T-helper 2 cell treated with Interferon-gamma antibody and Interleukin-4, amounts not matched to agents 5 μg/mL and 100 μg/mL, for 36 hours (primary cell): ENCODE data around the gene CDC42EP4.
A peak's percentile ranks its signal among the peaks of the same experiment; 100 is the strongest.

Experiments
- DNase-seq: peaks from one replicate; pipeline ENCODE4 v3.0.0; 2021; ENCODE audit warnings: low spot score
- H3K27ac Mint-ChIP-seq: one replicate; pipeline ENCODE4 v1.8.0; 2021; ENCODE audit warnings: mild to moderate bottlenecking, mixed read lengths
- H3K27me3 Mint-ChIP-seq: one replicate; pipeline ENCODE4 v1.8.0; 2021; ENCODE audit warnings: low read depth, mixed read lengths
- H3K36me3 Mint-ChIP-seq: one replicate; pipeline ENCODE4 v1.8.0; 2021; ENCODE audit warnings: low read depth, mixed read lengths
- H3K4me1 Mint-ChIP-seq: one replicate; pipeline ENCODE4 v1.8.0; 2021; ENCODE audit warnings: low read depth, mixed read lengths
- H3K4me3 Mint-ChIP-seq: one replicate; pipeline ENCODE4 v1.8.0; 2022; ENCODE audit warnings: mild to moderate bottlenecking, moderate library complexity, mixed read lengths
- H3K9me3 Mint-ChIP-seq: one replicate; pipeline ENCODE4 v1.8.0; 2021; ENCODE audit warnings: mixed read lengths

Gene CDC42EP4, protein sequence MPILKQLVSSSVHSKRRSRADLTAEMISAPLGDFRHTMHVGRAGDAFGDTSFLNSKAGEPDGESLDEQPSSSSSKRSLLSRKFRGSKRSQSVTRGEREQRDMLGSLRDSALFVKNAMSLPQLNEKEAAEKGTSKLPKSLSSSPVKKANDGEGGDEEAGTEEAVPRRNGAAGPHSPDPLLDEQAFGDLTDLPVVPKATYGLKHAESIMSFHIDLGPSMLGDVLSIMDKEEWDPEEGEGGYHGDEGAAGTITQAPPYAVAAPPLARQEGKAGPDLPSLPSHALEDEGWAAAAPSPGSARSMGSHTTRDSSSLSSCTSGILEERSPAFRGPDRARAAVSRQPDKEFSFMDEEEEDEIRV

DNA sequence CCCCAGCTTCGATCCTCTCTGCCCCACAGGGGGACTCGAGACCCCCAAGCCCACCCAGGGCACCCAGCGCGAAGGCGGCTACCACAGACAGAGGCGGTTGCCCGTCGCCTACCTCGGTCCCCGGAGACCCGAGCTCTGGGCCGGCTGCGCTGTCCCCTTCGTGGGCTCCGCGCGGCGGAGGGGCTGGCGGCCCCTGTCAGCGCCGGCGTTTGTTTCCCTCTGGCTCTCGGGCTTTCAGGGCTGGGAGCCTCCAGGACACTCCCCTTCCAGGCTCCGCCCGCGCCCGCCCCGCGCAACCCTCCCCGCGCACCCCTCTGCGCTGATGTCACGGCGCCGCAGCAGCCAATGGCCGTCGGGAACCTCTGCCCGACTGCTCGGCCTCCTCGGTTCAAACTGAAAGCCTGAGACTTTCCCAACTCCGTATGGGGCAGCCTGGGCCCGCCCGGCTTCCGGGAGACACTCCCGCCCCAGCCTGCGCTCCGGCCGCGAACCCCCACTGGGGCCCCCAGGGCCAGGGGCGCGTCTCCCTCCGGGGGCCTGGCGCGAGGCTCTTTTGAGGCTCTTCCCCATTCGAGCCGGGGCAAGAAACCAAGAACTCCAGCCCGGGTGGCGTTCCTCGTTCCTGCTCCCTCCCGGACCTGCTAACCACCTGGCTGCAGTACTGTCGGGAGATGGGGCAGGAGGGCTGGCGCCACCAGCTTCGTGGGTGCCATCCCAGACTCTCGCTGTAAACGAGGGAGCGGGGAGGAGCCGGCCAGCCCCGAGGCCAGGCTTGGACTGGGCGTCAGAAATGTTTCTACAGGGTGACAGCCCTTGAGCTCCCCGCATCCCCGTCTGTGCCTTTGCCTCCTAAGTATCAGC is at the start of gene CDC42EP4:
TSS of gene CDC42EP4 (minus strand) at position 221 of the 861 bp plus-strand sequence. CDS start 25,501 bp downstream, outside the sequence.
- Mint-ChIP-seq H3K4me1 (peaks cover 12% of the 10 kb centered on the region), H3K27ac (no peak within 1 kb of the TSS), H3K9me3 (no peaks in the 10 kb centered on the region), H3K27me3 (peaks cover 5% of the 10 kb centered on the region), H3K36me3 (no peaks in the 10 kb centered on the region), H3K4me3 (peak within 1 kb of the TSS; percentile 87)
- peak; percentile 89 for DNase-seq

DNA sequence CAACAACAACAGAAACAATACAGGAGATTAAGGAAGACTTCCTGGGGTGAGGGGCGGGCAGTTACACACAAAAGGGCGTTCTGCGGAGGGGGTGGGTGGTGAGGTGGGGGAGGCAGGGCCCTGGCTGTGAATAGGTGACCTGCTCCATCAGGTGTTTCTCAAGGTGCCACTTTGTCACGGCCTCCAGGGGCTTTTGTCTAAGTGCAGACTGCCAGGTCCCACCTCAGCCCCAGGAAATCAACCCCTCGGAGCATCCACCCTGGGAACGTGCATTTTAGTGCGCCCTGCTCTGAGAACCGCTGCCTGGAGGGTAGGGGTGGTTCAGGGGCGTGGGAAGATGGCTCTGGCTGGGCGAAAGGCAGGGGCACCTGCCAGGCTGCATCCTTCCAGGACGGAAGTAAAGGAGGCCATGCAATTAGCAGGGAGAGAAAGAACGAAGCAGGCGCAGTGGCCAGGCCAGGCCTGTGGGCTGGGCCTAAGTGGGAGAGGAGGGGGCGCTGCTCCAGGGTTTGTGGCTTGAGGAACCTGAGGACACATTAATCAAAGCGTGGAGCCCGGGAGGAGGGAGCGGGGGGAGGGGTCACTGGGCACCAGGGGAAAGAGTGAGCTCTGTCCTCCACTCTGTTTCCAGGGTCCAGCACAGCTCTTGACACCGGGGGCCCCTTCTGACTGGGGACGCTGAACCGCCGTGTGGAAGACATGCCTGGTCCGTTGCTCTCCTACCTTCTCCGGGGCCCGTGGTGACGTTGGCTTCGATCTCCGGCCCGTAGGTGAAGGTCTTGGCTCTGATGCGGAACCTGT is 49.4 kb upstream of the CDC42EP4 start:
- DNase-seq, result no peak
- no peaks in the 10 kb centered on the region for H3K27me3 Mint-ChIP-seq
- no peaks in the 10 kb centered on the region for H3K36me3 Mint-ChIP-seq
- no peaks in the 10 kb centered on the region for H3K4me1 Mint-ChIP-seq
- H3K4me3 Mint-ChIP-seq, result no peak overlapping the region
- no peak overlapping the region for H3K27ac Mint-ChIP-seq
- no peaks in the 10 kb centered on the region for H3K9me3 Mint-ChIP-seq

DNA sequence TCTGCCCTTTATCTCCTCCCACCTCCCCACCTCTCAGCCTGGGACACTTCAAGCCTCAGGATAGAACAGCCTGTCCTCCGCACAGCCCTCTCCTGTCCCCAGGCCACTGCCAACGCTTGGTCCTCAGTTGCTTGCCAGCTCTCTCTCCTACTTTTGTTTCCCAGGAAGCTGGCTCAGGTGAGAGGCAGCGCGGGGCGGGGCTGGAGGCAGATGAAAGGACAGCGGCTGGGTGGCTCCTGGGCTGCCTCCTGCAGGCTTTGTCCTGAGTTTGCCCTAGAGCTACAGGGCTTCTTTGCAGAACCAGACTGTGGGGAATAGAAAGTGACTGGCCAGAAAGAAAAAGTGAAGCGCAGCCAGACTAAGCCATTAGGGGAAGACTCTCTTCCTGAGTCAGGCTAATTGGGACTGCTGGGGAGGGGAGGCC is 48.2 kb upstream of the CDC42EP4 start:
- no peak overlapping the region for H3K4me3 Mint-ChIP-seq
- no peak for DNase-seq
- no peaks in the 10 kb centered on the region for H3K27me3 Mint-ChIP-seq
- H3K9me3 Mint-ChIP-seq, result no peaks in the 10 kb centered on the region
- H3K4me1 Mint-ChIP-seq, result no peaks in the 10 kb centered on the region
- no peaks in the 10 kb centered on the region for H3K36me3 Mint-ChIP-seq
- H3K27ac Mint-ChIP-seq, result no peak overlapping the region

DNA sequence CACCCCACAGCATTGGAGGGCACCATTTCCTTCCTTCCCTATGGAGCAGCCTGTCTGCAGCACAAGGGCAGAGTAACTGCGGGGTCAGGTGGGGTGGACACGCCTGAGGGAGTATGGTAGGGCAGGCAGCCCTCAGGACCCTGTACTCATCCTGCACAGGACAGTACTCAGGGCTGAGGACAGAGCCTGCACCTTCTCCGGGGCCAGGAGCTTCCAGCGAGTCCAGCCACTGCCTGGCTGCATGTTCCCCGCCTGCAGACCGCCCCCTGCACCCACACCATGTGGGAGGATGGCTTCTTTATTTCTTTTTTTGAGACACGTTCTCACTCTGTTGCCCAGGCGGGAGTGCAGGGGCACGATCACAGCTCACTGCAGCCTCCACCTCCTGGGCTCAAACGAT is 47.6 kb upstream of the CDC42EP4 start:
- Mint-ChIP-seq H3K27ac (no peak overlapping the region), H3K4me3 (no peak overlapping the region), H3K27me3 (no peaks in the 10 kb centered on the region), H3K36me3 (no peaks in the 10 kb centered on the region), H3K4me1 (no peaks in the 10 kb centered on the region), H3K9me3 (no peaks in the 10 kb centered on the region)
- DNase-seq, result no peak

DNA sequence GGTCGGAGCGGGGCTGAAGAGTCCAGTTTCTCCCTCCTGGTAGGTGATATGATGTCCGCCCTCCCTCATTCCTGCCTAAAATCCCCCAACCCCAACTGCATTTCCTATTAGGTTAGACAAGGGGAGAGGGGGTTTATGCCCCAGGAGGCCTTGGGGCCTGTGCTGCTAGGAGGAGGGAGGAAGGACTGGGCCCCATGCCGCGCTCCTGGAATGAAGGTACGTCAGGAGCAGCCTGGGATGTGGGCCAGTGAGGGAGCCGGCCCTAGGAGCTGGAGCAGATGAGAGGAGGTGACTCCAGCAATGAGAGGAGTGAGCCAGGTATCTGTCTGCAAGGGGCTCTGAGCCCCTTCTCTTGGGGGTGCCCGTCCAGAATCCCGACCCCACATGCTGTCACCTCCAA is 46.9 kb upstream of the CDC42EP4 start:
- no peak for DNase-seq
- no peaks in the 10 kb centered on the region for H3K27me3 Mint-ChIP-seq
- H3K27ac Mint-ChIP-seq, result no peak overlapping the region
- H3K4me3 Mint-ChIP-seq, result no peak overlapping the region
- H3K36me3 Mint-ChIP-seq, result no peaks in the 10 kb centered on the region
- no peaks in the 10 kb centered on the region for H3K9me3 Mint-ChIP-seq
- no peaks in the 10 kb centered on the region for H3K4me1 Mint-ChIP-seq

DNA sequence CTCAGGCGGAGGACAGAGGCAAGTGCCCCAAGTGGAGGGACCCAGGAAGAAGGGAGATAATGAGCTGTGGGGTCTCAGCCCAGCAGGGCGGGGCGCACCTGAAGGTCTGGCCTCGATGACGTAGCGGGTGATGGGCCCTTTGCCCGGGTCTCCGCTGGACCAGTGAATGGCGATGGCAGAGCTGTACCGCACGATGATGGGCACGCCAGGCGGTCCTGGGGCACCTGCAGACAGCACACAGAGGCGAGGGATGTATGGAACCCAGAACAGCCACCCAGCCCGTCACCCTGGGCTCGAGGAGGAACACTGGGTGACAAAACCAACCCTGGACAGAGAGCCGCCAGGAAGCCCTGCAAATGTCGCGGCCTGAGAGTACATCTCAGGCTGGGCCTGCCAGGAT is 46.2 kb upstream of the CDC42EP4 start:
- DNase-seq, result no peak
- Mint-ChIP-seq H3K9me3 (no peaks in the 10 kb centered on the region), H3K27me3 (no peaks in the 10 kb centered on the region)

DNA sequence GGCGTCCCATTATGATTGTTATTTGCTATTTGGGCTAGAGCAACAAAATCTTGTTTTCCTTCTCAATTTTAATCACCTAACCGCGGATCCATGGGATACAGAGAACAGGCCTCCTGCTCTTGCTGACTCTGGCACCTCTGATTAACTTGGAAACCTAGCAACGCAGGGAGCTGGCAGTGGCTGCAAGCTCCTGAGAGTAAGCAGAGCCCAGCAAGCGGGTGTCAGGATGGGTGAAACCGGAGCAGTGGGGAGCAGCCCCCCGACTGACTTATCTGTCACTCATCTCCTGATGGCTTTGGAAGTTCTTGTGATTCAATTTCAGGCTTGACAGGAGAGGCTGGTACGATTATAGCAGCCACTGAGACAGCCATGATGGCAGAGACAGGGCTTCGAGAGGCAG is 45.5 kb upstream of the CDC42EP4 start:
- Mint-ChIP-seq H3K9me3 (no peaks in the 10 kb centered on the region), H3K27ac (no peak overlapping the region), H3K27me3 (no peaks in the 10 kb centered on the region), H3K36me3 (no peaks in the 10 kb centered on the region), H3K4me3 (no peak overlapping the region), H3K4me1 (no peaks in the 10 kb centered on the region)
- no peak for DNase-seq

More for the DNA sequence above, 46.2 kb upstream of the CDC42EP4 start:
- Mint-ChIP-seq H3K4me1 (no peaks in the 10 kb centered on the region), H3K4me3 (no peak overlapping the region), H3K36me3 (no peaks in the 10 kb centered on the region), H3K27ac (no peak overlapping the region)

DNA sequence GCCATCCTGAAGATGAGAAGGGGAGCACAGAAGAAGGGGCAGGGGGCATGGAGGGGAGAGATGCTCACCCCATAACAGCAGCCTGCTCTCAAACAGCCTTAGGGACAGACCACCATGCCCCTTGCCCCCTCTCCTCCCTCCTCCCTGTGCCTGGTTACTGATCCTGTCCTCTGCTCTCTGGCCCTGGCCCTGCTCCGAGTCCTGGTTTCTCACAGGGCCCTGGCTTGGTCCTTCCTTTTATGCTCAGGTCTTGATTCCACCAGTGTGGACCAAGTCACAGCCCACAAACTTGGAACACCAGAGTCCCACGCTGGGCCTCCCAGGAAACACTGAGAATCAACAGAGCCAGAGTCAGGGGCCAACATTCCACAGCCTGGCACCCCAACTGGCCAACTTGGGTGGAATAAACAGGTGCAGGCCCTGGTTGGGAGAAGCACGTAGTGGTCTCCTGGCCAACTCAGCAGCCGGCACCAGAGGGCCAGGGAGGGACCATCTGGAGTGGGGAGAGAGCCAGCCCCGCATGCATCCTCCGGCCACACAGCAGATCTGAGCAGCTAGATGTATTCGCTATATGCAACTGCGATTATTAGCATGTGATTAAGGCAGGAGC is 44.9 kb upstream of the CDC42EP4 start:
- H3K27me3 Mint-ChIP-seq, result no peaks in the 10 kb centered on the region
- H3K4me3 Mint-ChIP-seq, result no peak overlapping the region
- H3K27ac Mint-ChIP-seq, result no peak overlapping the region
- H3K36me3 Mint-ChIP-seq, result no peaks in the 10 kb centered on the region
- no peaks in the 10 kb centered on the region for H3K4me1 Mint-ChIP-seq
- no peaks in the 10 kb centered on the region for H3K9me3 Mint-ChIP-seq
- DNase-seq, result no peak

DNA sequence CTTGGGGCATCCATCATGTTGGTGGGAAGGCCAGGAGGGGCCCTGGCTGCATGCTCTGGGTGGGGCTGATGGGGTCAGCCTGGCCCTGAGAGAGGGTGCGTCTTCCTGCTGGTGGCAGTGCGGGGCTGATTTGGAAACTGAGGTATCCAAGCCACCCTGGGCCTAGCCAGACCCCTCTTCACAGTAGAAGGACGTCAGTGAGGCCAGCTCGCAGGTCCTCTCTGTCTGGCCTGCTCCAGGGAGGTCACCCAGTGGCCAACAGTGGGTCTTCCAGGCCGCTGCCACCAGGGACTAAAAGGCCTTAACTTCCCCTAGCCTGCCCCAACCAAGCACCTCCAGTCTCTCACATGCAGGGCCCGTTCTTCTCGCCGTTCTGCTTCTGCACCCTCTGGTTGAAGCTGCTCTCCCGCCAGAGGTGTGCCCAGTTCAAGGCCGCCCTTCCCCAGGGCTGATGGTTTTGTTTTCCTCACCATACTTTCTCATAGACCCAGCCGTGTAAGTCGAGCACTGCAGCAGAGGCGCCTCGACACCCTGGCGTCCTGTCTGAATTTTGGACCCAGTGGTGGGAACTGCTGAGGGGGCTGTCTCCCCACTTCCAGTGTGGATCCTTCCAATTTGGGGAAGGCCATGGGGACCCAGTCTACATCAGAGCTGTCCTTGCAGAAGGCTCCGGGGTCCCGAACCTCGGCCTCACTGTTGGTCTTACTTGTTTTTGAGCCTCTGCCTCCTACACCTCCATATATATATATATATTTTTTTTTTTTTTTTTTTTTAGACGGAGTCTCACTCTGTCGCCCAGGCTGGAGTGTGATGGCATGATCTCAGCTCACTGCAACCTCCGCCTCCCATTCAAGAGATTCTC is 42.9 kb upstream of the CDC42EP4 start:
- no peak overlapping the region for H3K4me3 Mint-ChIP-seq
- no peaks in the 10 kb centered on the region for H3K36me3 Mint-ChIP-seq
- DNase-seq, result no peak
- H3K27me3 Mint-ChIP-seq, result no peaks in the 10 kb centered on the region
- no peak overlapping the region for H3K27ac Mint-ChIP-seq
- H3K9me3 Mint-ChIP-seq, result no peaks in the 10 kb centered on the region
- H3K4me1 Mint-ChIP-seq, result no peaks in the 10 kb centered on the region

DNA sequence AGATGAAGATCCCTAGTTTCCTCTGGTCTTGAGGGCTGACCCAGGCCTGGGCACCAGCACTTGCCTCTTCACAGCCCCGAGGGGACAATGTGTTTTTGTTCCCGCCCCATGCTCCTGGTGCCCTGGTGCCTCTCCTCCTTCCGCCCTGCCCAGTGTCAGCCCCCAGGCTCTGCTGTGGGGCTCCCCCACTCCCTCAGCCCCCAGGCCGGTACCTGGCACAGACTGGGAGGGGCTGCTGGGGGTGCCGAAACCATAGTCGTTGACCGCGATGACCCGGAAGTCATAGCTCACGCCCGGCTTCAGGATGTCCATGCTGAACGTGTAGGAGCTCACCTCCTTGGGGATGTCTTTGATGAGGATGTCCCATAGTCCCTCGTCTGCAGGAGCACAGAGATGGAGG is 40.5 kb upstream of the CDC42EP4 start:
- H3K27ac Mint-ChIP-seq, result no peak overlapping the region
- no peaks in the 10 kb centered on the region for H3K27me3 Mint-ChIP-seq
- H3K9me3 Mint-ChIP-seq, result no peaks in the 10 kb centered on the region
- H3K4me1 Mint-ChIP-seq, result no peaks in the 10 kb centered on the region
- no peak overlapping the region for H3K4me3 Mint-ChIP-seq
- H3K36me3 Mint-ChIP-seq, result no peaks in the 10 kb centered on the region
- DNase-seq, result no peak

DNA sequence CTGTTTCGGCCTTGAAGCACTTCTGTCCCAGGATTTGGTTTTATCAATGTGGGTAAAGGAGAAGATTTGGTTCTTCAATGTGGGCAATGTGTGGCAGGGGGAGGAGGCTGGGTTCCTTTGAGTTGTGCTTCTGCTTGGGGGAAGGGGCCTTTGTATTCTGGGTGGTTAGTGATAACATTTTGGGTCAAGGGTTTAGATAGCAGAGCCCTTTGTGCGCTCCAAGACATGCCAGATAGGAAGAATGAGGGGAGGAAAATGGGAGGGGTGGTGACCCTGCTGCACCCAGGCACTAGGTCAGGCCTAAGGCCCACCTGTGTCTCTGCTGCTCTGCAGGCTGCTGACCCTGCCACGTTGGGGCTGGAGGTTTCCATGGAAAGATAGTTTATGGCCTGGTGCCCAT is 40.0 kb upstream of the CDC42EP4 start:
- Mint-ChIP-seq H3K4me3 (no peak overlapping the region), H3K9me3 (no peaks in the 10 kb centered on the region), H3K27me3 (no peaks in the 10 kb centered on the region), H3K27ac (no peak overlapping the region), H3K4me1 (no peaks in the 10 kb centered on the region), H3K36me3 (no peaks in the 10 kb centered on the region)
- DNase-seq, result no peak

DNA sequence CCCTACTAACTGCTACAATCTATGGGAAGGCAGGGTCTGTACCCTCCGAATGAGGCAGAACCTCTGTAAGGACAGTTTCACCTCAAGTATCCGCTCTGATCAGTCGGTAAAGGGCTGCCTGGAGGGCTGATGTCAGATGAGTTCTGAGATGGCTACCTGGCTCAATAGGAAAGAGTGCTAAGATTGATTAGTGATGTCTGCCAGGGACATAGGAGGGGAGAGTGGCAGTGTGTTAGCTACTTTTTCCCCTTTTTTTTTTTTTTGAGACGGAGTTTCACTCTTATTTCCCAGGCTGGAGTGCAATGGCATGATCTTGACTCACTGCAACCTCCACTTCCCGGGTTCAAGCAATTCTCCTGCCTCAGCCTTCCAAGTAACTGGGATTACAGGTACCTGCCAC is 39.1 kb upstream of the CDC42EP4 start:
- no peaks in the 10 kb centered on the region for H3K36me3 Mint-ChIP-seq
- no peaks in the 10 kb centered on the region for H3K27me3 Mint-ChIP-seq
- no peak overlapping the region for H3K27ac Mint-ChIP-seq
- no peak overlapping the region for H3K4me3 Mint-ChIP-seq
- no peaks in the 10 kb centered on the region for H3K4me1 Mint-ChIP-seq
- H3K9me3 Mint-ChIP-seq, result no peaks in the 10 kb centered on the region
- DNase-seq, result no peak

DNA sequence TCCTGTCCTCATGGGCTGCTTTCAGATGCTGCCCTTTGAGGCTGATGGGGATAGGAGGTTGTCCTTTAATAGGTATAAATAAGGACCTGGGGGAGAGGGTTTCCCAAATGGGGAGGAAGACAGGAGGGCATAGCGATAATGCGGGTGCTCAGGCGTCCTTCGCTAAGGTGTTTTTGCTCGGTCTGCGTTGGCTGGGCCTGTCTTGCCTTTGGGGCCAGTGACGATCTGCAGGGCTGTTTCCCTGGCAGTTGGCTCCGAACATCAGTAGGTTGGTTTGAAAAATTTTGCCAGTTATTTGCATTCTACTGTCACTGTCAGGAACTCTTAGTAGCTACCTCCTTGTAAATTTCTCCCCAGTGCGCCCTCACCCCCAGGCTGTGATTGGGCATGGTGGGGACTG is 37.8 kb upstream of the CDC42EP4 start:
- H3K4me1 Mint-ChIP-seq, result no peaks in the 10 kb centered on the region
- H3K27ac Mint-ChIP-seq, result no peak overlapping the region
- H3K4me3 Mint-ChIP-seq, result no peak overlapping the region
- no peaks in the 10 kb centered on the region for H3K36me3 Mint-ChIP-seq
- no peaks in the 10 kb centered on the region for H3K27me3 Mint-ChIP-seq
- H3K9me3 Mint-ChIP-seq, result no peaks in the 10 kb centered on the region
- no peak for DNase-seq
